Panc1 (cell line): ENCODE results near the gene RARS2. TPM values are rescaled to one million over a fixed set of nuclear protein-coding genes. Genes with fewer than 3 reads are reported as not detected.

Source experiments
- ATAC-seq: fragments of 200-7000 bp; cut with Tn5 transposase; 2 replicates; pipeline ENCODE4 v1.9.1; 2020; ENCODE audit warnings: mild to moderate bottlenecking, moderate library complexity
- BruUV-seq: library from RNA; stranded (reverse); fragments of 400-500 nt; replicated peaks from 2 replicates; lab custom pipeline; 2021; lab: Mats Ljungman, UMichigan
- CTCF ChIA-PET: fragments of 300-600 bp; sonication (Branson Sonifier 250); formaldehyde crosslinking; loops from one replicate; lab custom pipeline; 2022; ENCODE audit warnings: antibody characterized with exemption; lab: Charles Lee
- POLR2A ChIA-PET: fragments of 300-600 bp; sonication (Branson Sonifier 250); formaldehyde crosslinking; loops from one replicate; lab custom pipeline; 2022; ENCODE audit warnings: antibody characterized with exemption; lab: Charles Lee
- DNase-seq: peaks from one replicate; pipeline ENCODE4 v3.0.0-alpha.2; 2010; ENCODE audit warnings: low read depth, low spot score
- H3K27ac ChIP-seq: 2 replicates; pipeline ENCODE4 v1.5.1; 2011; ENCODE audit warnings: mild to moderate bottlenecking, low read length, inconsistent platforms
- H3K27me3 ChIP-seq: fragments of 200-500 bp; sonication (Bioruptor generic); 2 replicates; pipeline ENCODE4 v1.6.0; 2014; ENCODE audit warnings: low read length, inconsistent platforms; ENCODE audit not compliant: control insufficient read depth, insufficient read depth
- H3K36me3 ChIP-seq: fragments of 200-500 bp; sonication (Bioruptor generic); 2 replicates; pipeline ENCODE4 v1.5.1; 2014; ENCODE audit warnings: inconsistent platforms, mild to moderate bottlenecking, low read length, moderate library complexity; ENCODE audit not compliant: control insufficient read depth, insufficient read depth
- H3K4me1 ChIP-seq: 2 replicates; pipeline ENCODE4 v1.5.1; 2011; ENCODE audit warnings: inconsistent platforms, mild to moderate bottlenecking, low read length, moderate library complexity; ENCODE audit not compliant: control insufficient read depth, insufficient read depth
- H3K4me3 ChIP-seq, 2 experiments: 2 replicates each; pipeline ENCODE4 v1.5.1; 2011 to 2012; ENCODE audit warnings: low read depth in 2 of 2, low read length in 2 of 2, mild to moderate bottlenecking in 2 of 2, inconsistent platforms in 1 of 2, moderate library complexity in 1 of 2
- H3K9me3 ChIP-seq: fragments of 200-500 bp; sonication (Bioruptor generic); 2 replicates; pipeline ENCODE4 v1.5.1; 2014; ENCODE audit warnings: low read depth, mild to moderate bottlenecking, inconsistent platforms, low read length, moderate library complexity; ENCODE audit not compliant: control insufficient read depth, insufficient read depth
- CTCF ChIP-seq: fragments of 450-650 bp; IDR thresholded peaks from 2 replicates; pipeline ENCODE4 v1.5.1; 2017; ENCODE audit warnings: mild to moderate bottlenecking
- POLR2AphosphoS5 ChIP-seq: IDR thresholded peaks from 2 replicates; pipeline ENCODE4 v1.6.1; 2012; ENCODE audit warnings: mild to moderate bottlenecking, low read depth, low read length, moderate library complexity
- REST ChIP-seq, 2 experiments: IDR thresholded peaks; 2 replicates each; pipeline ENCODE4 v1.6.1; 2011 to 2012; ENCODE audit warnings: low read depth in 2 of 2, control low read depth in 1 of 2, low read length in 1 of 2, mild to moderate bottlenecking in 1 of 2, moderate library complexity in 1 of 2; ENCODE audit not compliant: insufficient read depth in 1 of 2
- SIN3A ChIP-seq: IDR thresholded peaks from 2 replicates; pipeline ENCODE4 v1.6.1; 2012; ENCODE audit warnings: low read depth, mild to moderate bottlenecking, low read length, moderate library complexity, borderline replicate concordance; ENCODE audit not compliant: insufficient read depth
- TCF7L2 ChIP-seq: IDR thresholded peaks from 2 replicates; pipeline ENCODE4 v1.6.1; 2011; ENCODE audit warnings: mild to moderate bottlenecking, low read depth, low read length, inconsistent platforms
- in situ Hi-C: cut with HindIII; loops from 2 replicates; pipeline ENCODE4 v1.10.0; 2016; ENCODE audit warnings: low sequenced_read_pairs, low pct_unique_long_range_greater_than_20kb
- intact Hi-C: fragments of 100-400 bp; cut with micrococcal nuclease; formaldehyde crosslinking; loops from one replicate; pipeline ENCODE4 v1.10.0; 2022; ENCODE audit not compliant: unreplicated experiment
- total RNA-seq: library from RNA; stranded (reverse); gene quantifications from one replicate; pipeline ENCODE4 v1.2.1, GENCODE V29; 2021; ENCODE audit not compliant: unreplicated experiment

Gene RARS2
- total RNA-seq, 1 experiment from 2014 or later = 38.3 TPM

DNA sequence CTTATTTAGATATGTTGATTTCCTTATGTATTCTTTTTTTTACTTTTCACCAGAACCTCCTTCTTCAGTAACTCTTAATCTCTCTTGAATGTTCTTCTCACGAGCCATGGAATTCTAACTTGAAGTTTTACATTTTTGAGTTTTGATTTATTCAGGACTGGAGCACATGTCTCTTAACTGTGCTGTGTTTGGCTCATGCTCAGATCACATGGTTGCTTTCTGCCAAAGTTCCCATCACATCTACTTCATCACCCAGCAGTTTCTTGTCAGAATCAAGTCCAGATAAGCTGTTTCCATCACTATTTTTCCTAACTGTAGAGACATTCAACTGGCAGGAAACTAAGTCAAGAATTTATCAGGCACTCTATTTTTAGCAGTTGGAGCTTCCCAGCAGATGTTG lies 85.3 kb downstream of the RARS2 start:
- TF ChIP-seq POLR2AphosphoS5 (no peak), REST (IDR thresholded peaks at IDR 0.05; ENCODE audit: insufficient read depth in 1 of 2, low read depth in 2 of 2, low read length in 1 of 2) (no peak), SIN3A (no peak), CTCF (no peak), TCF7L2 (no peak)
- Histone ChIP-seq H3K4me1 (no peaks in the 10 kb centered on the region), H3K9me3 (no peaks in the 10 kb centered on the region), H3K36me3 (peaks cover 21% of the 10 kb centered on the region), H3K27me3 (no peaks in the 10 kb centered on the region), H3K4me3 (no peak overlapping the region), H3K27ac (no peak overlapping the region)
- DNase-seq (no peak), ATAC-seq (no peak)
- ChIA-PET POLR2A (no interaction called here), CTCF (interaction anchor here (0.6 kb wide), 1 partner anchor 122 kb away, joined by 4 read pairs; no protein-coding TSS in a partner anchor)
- in situ Hi-C loops (no loop called here), intact Hi-C loops (no loop called here)
- BruUV-seq = no TSS peak

GRCh38 chr6:87501809-87502572 lies 87.8 kb downstream of the RARS2 start:
- no peaks in the 10 kb centered on the region for H3K9me3 ChIP-seq
- in situ Hi-C loops (no loop called here), intact Hi-C loops (no loop called here)
- H3K36me3 ChIP-seq = peaks cover 5% of the 10 kb centered on the region
- ChIA-PET POLR2A (no interaction called here), CTCF (no interaction called here)
- DNase-seq (no peak), ATAC-seq (no peak)
- no peaks in the 10 kb centered on the region for H3K27me3 ChIP-seq
- TF ChIP-seq SIN3A (no peak), REST (IDR thresholded peaks at IDR 0.05; ENCODE audit: insufficient read depth in 1 of 2, low read depth in 2 of 2, low read length in 1 of 2) (no peak), CTCF (no peak), TCF7L2 (no peak), POLR2AphosphoS5 (no peak)
- H3K27ac ChIP-seq = no peak overlapping the region
- no peak overlapping the region for H3K4me3 ChIP-seq
- no peaks in the 10 kb centered on the region for H3K4me1 ChIP-seq
- no TSS peak for BruUV-seq
